ENCODE results near the gene SLC12A8. TPM values are rescaled to one million over a fixed set of nuclear protein-coding genes. Genes with fewer than 3 reads are reported as not detected.
A peak's percentile ranks its signal among the peaks of the same experiment; 100 is the strongest.

Gene SLC12A8
- total and polyA plus RNA-seq, 2 donors (not counting 1 experiment from before 2014, with no cell fraction given) = 0.57 to 1.1 TPM

- H3K4me3 Mint-ChIP-seq = no peak overlapping the region
- ATAC-seq (ENCODE audit: low read depth) = no peak
- H3K9me3 Mint-ChIP-seq (ENCODE audit: insufficient read depth) = no peaks in the 10 kb centered on the region
- H3K27ac ChIP-seq (ENCODE audit: low read length in 2 of 2) = no peak overlapping the region
- TF ChIP-seq CTCF (IDR thresholded peaks at IDR 0.05) = no peak
- TF ChIP-seq EZH2 (IDR thresholded peaks at IDR 0.05; ENCODE audit: borderline replicate concordance, insufficient read depth, low read depth, low read length, poor library complexity, severe bottlenecking) = no peak
- H3K4me3 ChIP-seq (ENCODE audit: control extremely low read depth in 1 of 5, extremely low read depth in 1 of 5, insufficient read depth in 1 of 5, low read depth in 2 of 5, low read length in 4 of 5) = no peak overlapping the region
- H3K4me2 ChIP-seq (replicated peaks; ENCODE audit: low read depth, low read length, poor library complexity, severe bottlenecking) = no peak overlapping the region
- H3K27ac Mint-ChIP-seq = no peak overlapping the region
- H3K4me1 ChIP-seq (ENCODE audit: control insufficient read depth in 2 of 2, insufficient read depth in 2 of 2, low read length in 2 of 2) = peaks cover 13 to 14% of the 10 kb centered on the region in 2 donors
- CTCF ChIA-PET = interaction anchor here (1.1 kb wide), 1 partner anchor 14 kb away, joined by 4 read pairs; no protein-coding TSS in a partner anchor
- peaks cover 14% of the 10 kb centered on the region for H3K4me1 Mint-ChIP-seq
- no peaks in the 10 kb centered on the region for H3K9me3 ChIP-seq (ENCODE audit: control extremely low read depth in 1 of 3, control insufficient read depth in 2 of 3, insufficient read depth in 1 of 3, low read length in 2 of 3)
- no peak for DNase-seq
- no peaks in the 10 kb centered on the region for H4K20me1 ChIP-seq (ENCODE audit: control insufficient read depth, insufficient read depth, low read length, poor library complexity, severe bottlenecking)
- no peaks in the 10 kb centered on the region for H3K27me3 Mint-ChIP-seq
- no peak overlapping the region for H2AFZ ChIP-seq (ENCODE audit: insufficient read depth, low read depth, low read length, poor library complexity, severe bottlenecking)
- H3K9ac ChIP-seq (ENCODE audit: low read length) = no peak overlapping the region
- no peaks in the 10 kb centered on the region for H3K36me3 ChIP-seq (replicated peaks in 1 of 2; ENCODE audit: control extremely low read depth in 1 of 2, control insufficient read depth in 1 of 2, extremely low read depth in 1 of 2, insufficient read depth in 2 of 2, low read length in 1 of 2)
- POLR2A ChIA-PET = no interaction called here
- no peaks in the 10 kb centered on the region for H3K79me2 ChIP-seq (ENCODE audit: control insufficient read depth, insufficient read depth, low read length)
- no peaks in the 10 kb centered on the region for H3K27me3 ChIP-seq (replicated peaks in 1 of 4; ENCODE audit: control extremely low read depth in 1 of 4, control insufficient read depth in 3 of 4, insufficient read depth in 4 of 4, low read length in 3 of 4)
- intact Hi-C loops (cut with micrococcal nuclease) = no loop called here
Observed at GRCh38 chr3:125072301-125072700, 140.2 kb downstream of the SLC12A8 start.

- TF ChIP-seq EZH2 (IDR thresholded peaks at IDR 0.05; ENCODE audit: borderline replicate concordance, insufficient read depth, low read depth, low read length, poor library complexity, severe bottlenecking) (no peak), CTCF (IDR thresholded peaks at IDR 0.05) (no peak)
- ATAC-seq (ENCODE audit: low read depth) = no peak
- Histone ChIP-seq H4K20me1 (ENCODE audit: control insufficient read depth, insufficient read depth, low read length, poor library complexity, severe bottlenecking) (no peaks in the 10 kb centered on the region), H3K27me3 (replicated peaks in 1 of 4; ENCODE audit: control extremely low read depth in 1 of 4, control insufficient read depth in 3 of 4, insufficient read depth in 4 of 4, low read length in 3 of 4) (no peaks in the 10 kb centered on the region), H3K36me3 (replicated peaks in 1 of 2; ENCODE audit: control extremely low read depth in 1 of 2, control insufficient read depth in 1 of 2, extremely low read depth in 1 of 2, insufficient read depth in 2 of 2, low read length in 1 of 2) (no peaks in the 10 kb centered on the region), H3K79me2 (ENCODE audit: control insufficient read depth, insufficient read depth, low read length) (no peaks in the 10 kb centered on the region), H3K4me1 (ENCODE audit: control insufficient read depth in 2 of 2, insufficient read depth in 2 of 2, low read length in 2 of 2) (peaks cover 13 to 14% of the 10 kb centered on the region in 2 donors), H3K27ac (ENCODE audit: low read length in 2 of 2) (no peak overlapping the region), H3K4me3 (ENCODE audit: control extremely low read depth in 1 of 5, extremely low read depth in 1 of 5, insufficient read depth in 1 of 5, low read depth in 2 of 5, low read length in 4 of 5) (no peak overlapping the region), H3K9ac (ENCODE audit: low read length) (no peak overlapping the region), H3K4me2 (replicated peaks; ENCODE audit: low read depth, low read length, poor library complexity, severe bottlenecking) (peak overlapping the region; percentile 47), H3K9me3 (ENCODE audit: control extremely low read depth in 1 of 3, control insufficient read depth in 2 of 3, insufficient read depth in 1 of 3, low read length in 2 of 3) (no peaks in the 10 kb centered on the region), H2AFZ (ENCODE audit: insufficient read depth, low read depth, low read length, poor library complexity, severe bottlenecking) (no peak overlapping the region)
- H3K9me3 Mint-ChIP-seq (ENCODE audit: insufficient read depth) = no peaks in the 10 kb centered on the region
- 100% methylated on average over 4 of the region's 7 CpGs for WGBS (ENCODE audit: insufficient coverage)
- intact Hi-C loops (cut with micrococcal nuclease) = no loop called here
- ChIA-PET CTCF (no interaction called here), POLR2A (no interaction called here)
- DNase-seq = no peak
- no peaks in the 10 kb centered on the region for H3K27me3 Mint-ChIP-seq
- H3K4me3 Mint-ChIP-seq = peak overlapping the region; percentile 43
- H3K4me1 Mint-ChIP-seq = peaks cover 14% of the 10 kb centered on the region
- H3K27ac Mint-ChIP-seq = peak overlapping the region; percentile 17
Observed at GRCh38 chr3:125069968-125070745, 142.4 kb downstream of the SLC12A8 start.

All from B cell (primary cell).